PC-9 (cell line): ENCODE data around the gene TAF4. TPM values are rescaled to one million over a fixed set of nuclear protein-coding genes. Genes with fewer than 3 reads are reported as not detected.

ENCODE experiments used
- BruUV-seq: library from RNA; stranded (reverse); fragments of 400-500 nt; replicated peaks from 2 replicates; lab custom pipeline; 2021; lab: Mats Ljungman, UMichigan
- CTCF ChIA-PET: fragments of 300-600 bp; sonication (Branson Sonifier 250); formaldehyde crosslinking; loops from one replicate; lab custom pipeline; 2022; ENCODE audit warnings: antibody characterized with exemption; lab: Charles Lee
- POLR2A ChIA-PET: fragments of 300-600 bp; sonication (Branson Sonifier 250); formaldehyde crosslinking; loops from one replicate; lab custom pipeline; 2022; ENCODE audit warnings: antibody characterized with exemption; ENCODE audit not compliant: unreplicated experiment; lab: Charles Lee
- DNase-seq, 2 experiments: peaks; one replicate each; pipeline versions ENCODE4 v3.0.0 to v3.0.0-alpha.2; 2015 to 2022; ENCODE audit warnings: mixed read lengths in 1 of 2
- H2AFZ ChIP-seq: fragments of 200-600 bp; sonication (generic); 2 replicates; pipeline ENCODE4 v1.8.1; 2017; ENCODE audit warnings: antibody characterized with exemption
- H3F3A ChIP-seq: fragments of 200-600 bp; sonication (generic); 2 replicates; pipeline ENCODE4 v1.8.1; 2017; ENCODE audit warnings: antibody characterized with exemption, mild to moderate bottlenecking, low read depth; ENCODE audit not compliant: insufficient read depth
- H3K27ac ChIP-seq: fragments of 200-600 bp; sonication (generic); 2 replicates; pipeline ENCODE4 v1.6.1; 2016; ENCODE audit warnings: mixed run types
- H3K27me3 ChIP-seq: fragments of 200-600 bp; sonication (generic); 2 replicates; pipeline ENCODE4 v1.6.1; 2016; ENCODE audit warnings: low read depth, mixed run types; ENCODE audit not compliant: insufficient read depth
- H3K36me3 ChIP-seq: fragments of 200-600 bp; sonication (generic); 2 replicates; pipeline ENCODE4 v1.6.1; 2016; ENCODE audit warnings: low read depth, mixed run types
- H3K4me1 ChIP-seq: fragments of 200-600 bp; sonication (generic); replicated peaks from 2 replicates; pipeline ENCODE4 v1.6.1; 2016; ENCODE audit warnings: mixed run types; ENCODE audit not compliant: insufficient read depth
- H3K4me2 ChIP-seq: fragments of 200-600 bp; sonication (generic); 2 replicates; pipeline ENCODE4 v1.6.1; 2017; ENCODE audit warnings: mixed run types
- H3K4me3 ChIP-seq: fragments of 200-600 bp; sonication (generic); 2 replicates; pipeline ENCODE4 v1.6.1; 2016; ENCODE audit warnings: mixed run types
- H3K79me2 ChIP-seq: fragments of 200-600 bp; sonication (generic); 2 replicates; pipeline ENCODE4 v1.6.1; 2017; ENCODE audit warnings: low read depth, mixed run types
- H3K9me2 ChIP-seq: fragments of 200-600 bp; sonication (generic); 2 replicates; pipeline ENCODE4 v1.8.1; 2017; ENCODE audit warnings: mild to moderate bottlenecking; ENCODE audit not compliant: insufficient read depth
- H3K9me3 ChIP-seq: fragments of 200-600 bp; sonication (generic); 2 replicates; pipeline ENCODE4 v1.8.1; 2016; ENCODE audit warnings: low read depth; ENCODE audit not compliant: insufficient read depth
- H4K20me1 ChIP-seq: fragments of 200-600 bp; sonication (generic); 2 replicates; pipeline ENCODE4 v1.8.1; 2017; ENCODE audit not compliant: insufficient read depth
- EZH2 ChIP-seq: fragments of 200-600 bp; sonication (generic); IDR thresholded peaks from 2 replicates; pipeline ENCODE4 v1.8.0; 2017; ENCODE audit warnings: antibody characterized with exemption, low read depth
- intact Hi-C: fragments of 100-400 bp; cut with micrococcal nuclease; formaldehyde crosslinking; loops from one replicate; pipeline ENCODE4 v1.10.0; 2022; ENCODE audit not compliant: unreplicated experiment
- total RNA-seq: library from RNA; stranded (reverse); gene quantifications from 2 replicates; pipeline ENCODE4 v1.2.3, GENCODE V29; 2021
- TF ChIP-seq, protein P1 (sequence below): fragments of 200-600 bp; sonication (generic); conservative IDR thresholded peaks from 2 replicates; pipeline ENCODE4 v1.6.1; 2017; ENCODE audit warnings: mixed run types, antibody characterized with exemption, mild to moderate bottlenecking, moderate library complexity

TAF4 gene
- total RNA-seq, 1 experiment from 2014 or later: 32.5 TPM

DNA sequence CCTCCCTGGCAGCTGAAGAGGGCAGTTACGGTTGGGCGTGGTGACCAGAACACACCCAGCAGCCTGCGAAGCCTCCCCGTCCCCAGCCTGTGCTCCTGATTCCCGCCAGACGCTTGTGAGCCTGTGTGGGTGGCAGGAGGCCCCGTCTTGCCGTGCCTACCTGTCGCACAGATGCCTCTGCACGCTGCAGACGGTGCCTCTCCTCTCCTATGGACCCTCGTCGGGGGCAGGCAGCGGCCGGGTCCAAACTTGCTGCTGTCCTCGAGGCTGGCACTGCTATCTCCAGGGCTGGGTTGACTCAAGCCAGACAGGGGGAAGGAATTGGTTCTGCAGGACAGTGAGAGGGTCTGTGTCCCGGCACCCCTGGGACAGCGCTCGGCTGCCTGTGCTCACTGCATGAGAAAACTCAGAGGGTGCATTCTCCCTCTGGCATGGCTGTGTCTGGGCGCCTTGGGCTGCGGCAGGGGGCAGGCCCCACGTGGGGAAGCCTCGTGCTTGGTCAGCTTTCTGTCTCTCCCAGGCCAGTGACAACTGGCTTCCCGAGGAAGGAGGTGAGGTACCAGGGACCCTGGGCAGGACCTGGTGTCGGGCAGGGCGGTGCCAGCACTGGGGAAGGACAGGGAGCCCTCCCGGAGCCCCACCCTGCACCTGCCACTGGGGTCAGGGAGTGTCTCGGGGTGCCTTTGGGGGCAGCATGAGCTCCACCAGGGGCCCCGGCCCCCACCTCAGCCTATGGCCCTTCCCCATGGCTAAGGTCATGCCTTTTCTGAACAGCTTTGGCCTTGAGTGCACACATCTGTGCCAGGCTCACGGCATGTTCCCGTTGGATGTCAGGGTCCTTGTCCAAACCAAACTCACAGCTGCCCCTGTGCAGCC, 127.5 kb downstream of the TAF4 start:
- no peaks in the 10 kb centered on the region for H3K4me1 ChIP-seq
- no peak overlapping the region for H3K4me2 ChIP-seq
- no peaks in the 10 kb centered on the region for H3K79me2 ChIP-seq
- H3K36me3 ChIP-seq: no peaks in the 10 kb centered on the region
- H3F3A ChIP-seq: no peaks in the 10 kb centered on the region
- intact Hi-C loops: no loop called here
- TF ChIP-seq, protein P1, sequence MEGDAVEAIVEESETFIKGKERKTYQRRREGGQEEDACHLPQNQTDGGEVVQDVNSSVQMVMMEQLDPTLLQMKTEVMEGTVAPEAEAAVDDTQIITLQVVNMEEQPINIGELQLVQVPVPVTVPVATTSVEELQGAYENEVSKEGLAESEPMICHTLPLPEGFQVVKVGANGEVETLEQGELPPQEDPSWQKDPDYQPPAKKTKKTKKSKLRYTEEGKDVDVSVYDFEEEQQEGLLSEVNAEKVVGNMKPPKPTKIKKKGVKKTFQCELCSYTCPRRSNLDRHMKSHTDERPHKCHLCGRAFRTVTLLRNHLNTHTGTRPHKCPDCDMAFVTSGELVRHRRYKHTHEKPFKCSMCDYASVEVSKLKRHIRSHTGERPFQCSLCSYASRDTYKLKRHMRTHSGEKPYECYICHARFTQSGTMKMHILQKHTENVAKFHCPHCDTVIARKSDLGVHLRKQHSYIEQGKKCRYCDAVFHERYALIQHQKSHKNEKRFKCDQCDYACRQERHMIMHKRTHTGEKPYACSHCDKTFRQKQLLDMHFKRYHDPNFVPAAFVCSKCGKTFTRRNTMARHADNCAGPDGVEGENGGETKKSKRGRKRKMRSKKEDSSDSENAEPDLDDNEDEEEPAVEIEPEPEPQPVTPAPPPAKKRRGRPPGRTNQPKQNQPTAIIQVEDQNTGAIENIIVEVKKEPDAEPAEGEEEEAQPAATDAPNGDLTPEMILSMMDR: no peak
- no peak for TF ChIP-seq EZH2
- 0 out of 2 replicates have a peak, but pooled peaks cover 4% of the 10 kb centered on the region for H4K20me1 ChIP-seq
- no peak overlapping the region for H3K4me3 ChIP-seq
- no TSS peak for BruUV-seq
- ChIA-PET POLR2A (no interaction called here), CTCF (no interaction called here)
- H3K9me2 ChIP-seq: no peaks in the 10 kb centered on the region
- no peak overlapping the region for H3K27ac ChIP-seq
- DNase-seq: no peak
- H2AFZ ChIP-seq: no peak overlapping the region
- peaks cover 84% of the 10 kb centered on the region for H3K27me3 ChIP-seq
- no peaks in the 10 kb centered on the region for H3K9me3 ChIP-seq

DNA sequence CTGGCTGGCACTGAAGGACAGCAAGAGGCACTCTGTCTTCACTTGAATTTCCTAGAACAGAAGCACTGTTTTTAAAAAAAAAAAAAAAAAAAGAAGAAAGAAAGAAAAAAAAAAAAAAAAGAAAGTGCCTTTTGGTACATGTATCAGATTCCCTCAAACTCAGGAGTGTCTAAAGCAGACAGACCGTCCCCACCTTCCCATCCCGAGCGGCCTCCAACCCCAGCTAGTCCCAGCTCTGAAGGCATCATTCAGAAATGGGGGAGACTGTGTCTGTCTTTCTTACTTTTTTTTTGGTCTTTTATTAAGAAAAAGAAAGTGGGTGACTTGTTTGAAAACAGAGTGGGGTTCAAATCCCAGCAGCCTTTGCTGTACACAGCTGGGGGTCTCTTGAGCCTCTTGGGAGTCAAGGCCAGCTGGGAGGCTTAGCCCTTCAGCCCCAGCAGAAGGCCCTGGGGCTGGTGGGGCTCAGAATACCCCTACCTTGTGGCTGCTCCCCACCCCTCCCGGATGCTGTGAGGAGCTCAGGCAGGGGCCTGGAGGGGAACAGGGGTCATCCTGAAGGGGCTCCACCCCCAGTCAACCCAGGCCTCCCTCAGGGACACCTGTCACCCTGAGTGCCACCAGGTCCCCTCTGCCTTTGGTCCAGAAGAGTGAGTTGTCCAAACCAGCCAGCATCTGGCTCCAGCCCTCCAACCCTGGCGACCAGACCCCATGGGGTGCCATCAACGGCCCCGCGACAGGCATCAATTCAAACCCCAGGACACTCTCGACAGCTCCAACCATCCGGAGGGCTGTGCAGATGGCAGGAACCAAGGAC, 128.3 kb downstream of the TAF4 start:
- H3K27ac ChIP-seq: no peak overlapping the region
- H3K79me2 ChIP-seq: no peaks in the 10 kb centered on the region
- H3K4me2 ChIP-seq: no peak overlapping the region
- intact Hi-C loops: no loop called here
- CTCF ChIA-PET: no interaction called here
- DNase-seq: no peak
- BruUV-seq: no TSS peak
- H3F3A ChIP-seq: no peaks in the 10 kb centered on the region
- no peaks in the 10 kb centered on the region for H3K9me3 ChIP-seq
- TF ChIP-seq, protein P1: no peak
- no peak for TF ChIP-seq EZH2
- no peaks in the 10 kb centered on the region for H3K9me2 ChIP-seq
- POLR2A ChIA-PET: no interaction called here
- H4K20me1 ChIP-seq: 0 out of 2 replicates have a peak, but pooled peaks cover 4% of the 10 kb centered on the region
- peaks cover 93% of the 10 kb centered on the region for H3K27me3 ChIP-seq
- H3K4me1 ChIP-seq: no peaks in the 10 kb centered on the region
- H3K36me3 ChIP-seq: no peaks in the 10 kb centered on the region
- H3K4me3 ChIP-seq: no peak overlapping the region
- H2AFZ ChIP-seq: no peak overlapping the region

DNA sequence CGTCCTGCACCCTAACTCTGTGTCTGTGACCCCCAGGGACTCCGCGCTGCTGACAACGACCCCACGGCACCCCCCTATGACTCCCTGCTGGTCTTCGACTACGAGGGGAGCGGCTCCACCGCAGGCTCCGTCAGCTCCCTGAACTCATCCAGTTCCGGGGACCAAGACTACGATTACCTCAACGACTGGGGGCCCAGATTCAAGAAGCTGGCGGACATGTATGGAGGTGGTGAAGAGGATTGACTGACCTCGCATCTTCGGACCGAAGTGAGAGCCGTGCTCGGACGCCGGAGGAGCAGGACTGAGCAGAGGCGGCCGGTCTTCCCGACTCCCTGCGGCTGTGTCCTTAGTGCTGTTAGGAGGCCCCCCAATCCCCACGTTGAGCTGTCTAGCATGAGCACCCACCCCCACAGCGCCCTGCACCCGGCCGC, 129.0 kb downstream of the TAF4 start:
- Histone ChIP-seq H3K9me3 (no peaks in the 10 kb centered on the region), H2AFZ (no peak overlapping the region), H3K4me3 (no peak overlapping the region), H3K9me2 (no peaks in the 10 kb centered on the region), H3K36me3 (no peaks in the 10 kb centered on the region), H3K4me1 (no peaks in the 10 kb centered on the region), H4K20me1 (0 out of 2 replicates have a peak, but pooled peaks cover 4% of the 10 kb centered on the region), H3K27me3 (peaks cover 96% of the 10 kb centered on the region), H3K27ac (no peak overlapping the region), H3F3A (no peaks in the 10 kb centered on the region), H3K79me2 (no peaks in the 10 kb centered on the region), H3K4me2 (no peak overlapping the region)
- POLR2A ChIA-PET: no interaction called here
- DNase-seq: no peak
- intact Hi-C loops: no loop called here
- no TSS peak for BruUV-seq
- no peak for TF ChIP-seq EZH2
- TF ChIP-seq, protein P1: no peak
- CTCF ChIA-PET: no interaction called here
